Activated naive CD4-positive, alpha-beta T cell treated with Interleukin-2 at 50 U/mL for 16 hours (primary cell): ENCODE data around the gene PRICKLE2.

ENCODE experiments used
- DNase-seq: peaks from one replicate; pipeline ENCODE4 v3.0.0-alpha.2; 2020

Gene PRICKLE2

GRCh38 chr3:64125561-64125960 lies 99.7 kb downstream of the PRICKLE2 start:
- no peak for DNase-seq

DNA sequence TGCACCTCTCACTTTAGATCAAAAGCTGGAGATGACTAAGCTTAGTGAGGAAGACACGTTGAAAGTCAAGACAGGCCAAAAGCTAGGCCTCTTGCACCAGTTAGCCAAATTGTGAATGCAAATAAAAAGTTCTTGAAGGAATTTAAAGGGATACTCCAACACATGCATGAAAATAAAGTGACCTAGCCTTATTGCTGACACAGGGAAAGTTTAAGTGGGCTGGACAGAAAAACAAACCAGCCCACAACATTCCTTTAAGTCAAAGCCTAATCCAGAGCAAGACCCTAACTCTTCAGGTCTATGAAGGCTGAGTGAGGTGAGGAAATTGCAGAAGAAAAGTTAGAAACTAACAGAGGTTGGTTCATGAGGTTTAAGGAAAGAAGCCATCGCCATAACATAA lies 101.3 kb downstream of the PRICKLE2 start:
- no peak for DNase-seq

DNA sequence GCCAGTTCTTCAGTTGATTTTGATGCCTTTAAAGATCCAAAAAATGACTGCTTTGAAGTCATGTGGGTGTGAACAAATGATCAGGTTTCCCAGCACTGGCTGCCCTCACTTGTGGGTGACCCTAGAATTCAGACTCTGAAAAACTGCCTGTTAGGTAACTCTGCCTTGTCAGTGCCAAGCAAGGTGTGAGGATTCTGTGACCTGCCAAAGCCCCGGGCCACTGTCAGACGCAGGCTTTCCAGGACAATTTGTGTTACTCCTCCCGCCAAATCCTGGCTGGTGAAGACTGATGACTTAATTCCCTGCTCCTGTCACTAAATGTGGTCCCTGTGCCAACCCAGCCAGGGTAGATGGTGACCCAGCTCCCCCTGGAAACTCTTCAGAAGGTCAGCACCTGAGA lies 102.8 kb downstream of the PRICKLE2 start:
- no peak for DNase-seq

DNA sequence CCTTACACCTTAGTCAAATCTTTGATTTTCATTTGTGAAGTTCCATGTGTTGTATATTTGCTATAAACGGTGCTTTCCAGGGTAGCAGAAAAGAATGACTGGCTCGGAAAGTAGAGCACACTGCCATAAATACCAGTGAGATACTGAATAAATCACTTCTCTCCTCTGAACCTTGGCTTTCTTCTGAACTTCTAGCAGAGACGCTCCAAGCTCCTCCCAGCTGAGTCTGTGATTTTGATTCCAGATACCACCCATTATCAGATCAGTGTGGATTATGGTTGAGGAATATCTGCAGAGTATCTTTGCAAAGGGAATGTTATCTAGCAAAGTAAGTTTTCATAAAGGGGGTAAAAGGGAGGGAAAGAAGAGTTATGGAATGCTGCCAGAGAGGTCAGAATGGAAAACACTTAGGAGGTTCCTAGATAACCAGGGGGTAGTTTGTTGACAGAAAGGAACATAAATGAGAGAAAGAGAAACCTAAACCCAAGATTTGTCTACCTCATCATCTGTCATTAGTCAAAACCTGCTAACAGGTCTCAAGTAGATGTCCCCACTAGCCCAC lies 103.4 kb downstream of the PRICKLE2 start:
- no peak for DNase-seq

DNA sequence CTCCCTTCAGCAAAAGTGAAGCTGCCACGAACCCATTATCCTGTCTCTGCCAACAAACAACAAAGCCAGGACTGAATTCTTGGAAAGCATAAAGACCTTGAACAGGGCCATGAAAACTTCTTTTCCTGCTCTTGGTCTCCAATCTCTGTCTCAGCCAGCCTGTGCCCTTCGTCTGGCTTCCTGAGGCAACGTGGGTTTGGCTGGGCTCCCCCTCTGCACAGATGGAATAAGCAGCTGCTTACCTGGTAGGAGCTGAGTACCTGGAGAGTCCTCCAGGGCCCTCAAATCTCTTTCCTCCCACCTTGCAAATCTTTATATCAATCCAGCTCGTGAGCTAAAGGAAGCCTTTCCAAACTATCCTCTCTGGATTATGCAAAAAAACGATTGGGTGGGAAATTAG lies 104.4 kb downstream of the PRICKLE2 start:
- no peak for DNase-seq

DNA sequence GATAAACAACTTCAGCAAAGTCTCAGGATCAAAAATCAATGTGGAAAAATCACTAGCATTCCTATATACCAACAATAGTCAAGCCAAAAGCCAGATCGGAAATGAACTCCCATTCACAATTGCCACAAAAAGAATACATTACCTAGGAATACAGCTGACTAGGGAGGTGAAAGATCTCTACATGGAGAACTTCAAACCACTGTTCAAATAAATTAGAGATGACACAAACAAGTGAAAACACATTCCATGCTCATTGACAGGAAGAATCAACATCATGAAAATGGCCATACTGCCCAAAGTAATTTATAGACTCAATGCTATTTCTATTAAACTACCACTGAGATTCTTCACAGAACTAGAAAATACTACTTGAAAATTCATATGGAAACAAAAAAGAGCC lies 107.8 kb downstream of the PRICKLE2 start:
- no peak for DNase-seq

GRCh38 chr3:64114651-64115050 lies 110.6 kb downstream of the PRICKLE2 start:
- no peak for DNase-seq

DNA sequence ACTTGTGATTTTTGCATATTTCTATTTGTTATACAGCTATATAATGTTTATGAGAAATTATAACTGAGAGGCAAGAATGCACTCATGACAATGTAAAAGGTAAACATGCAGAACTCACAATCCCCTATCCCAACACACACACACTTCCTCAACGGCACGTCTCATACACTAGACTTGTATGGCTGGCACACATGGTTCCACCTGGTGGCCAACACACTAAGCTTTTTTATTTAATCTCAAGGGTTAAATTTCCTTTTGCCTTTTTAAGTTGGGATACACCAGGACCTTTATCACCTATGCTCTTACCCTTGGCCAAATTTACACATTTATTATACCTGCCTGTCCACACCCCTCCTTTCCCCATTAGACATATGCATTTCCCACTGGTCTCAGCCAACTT lies 113.4 kb downstream of the PRICKLE2 start:
- DNase-seq = no peak

GRCh38 chr3:64111083-64111482 lies 114.2 kb downstream of the PRICKLE2 start:
- DNase-seq = no peak

- no peak for DNase-seq
These were observed 115.2 kb downstream of the PRICKLE2 start for GRCh38 chr3:64110071-64110470.

- no peak for DNase-seq
These were observed 115.8 kb downstream of the PRICKLE2 start for GRCh38 chr3:64109438-64109837.

- no peak for DNase-seq
These were observed 116.4 kb downstream of the PRICKLE2 start for GRCh38 chr3:64108784-64109317.

DNA sequence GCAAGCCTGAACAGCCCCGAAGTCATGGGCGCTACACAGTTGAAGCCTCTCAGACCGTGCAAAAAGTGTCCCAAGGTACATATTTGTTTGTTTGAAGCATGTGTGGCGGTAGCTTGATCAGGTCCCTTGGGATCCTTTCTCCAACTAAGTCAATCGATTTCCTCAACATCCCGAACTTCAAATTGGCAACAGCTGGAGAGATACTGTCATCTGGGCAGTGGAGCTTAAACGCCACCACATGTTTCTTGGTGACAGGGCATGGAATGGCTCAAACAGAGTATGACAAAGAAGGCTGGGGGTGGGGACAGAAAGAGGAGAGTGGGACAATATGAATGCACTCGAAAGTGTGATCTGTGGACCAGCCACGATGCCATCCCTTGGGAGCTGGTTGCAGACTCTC lies 117.0 kb downstream of the PRICKLE2 start:
- no peak for DNase-seq

- no peak for DNase-seq
These were observed 118.1 kb downstream of the PRICKLE2 start for GRCh38 chr3:64107190-64107589.

GRCh38 chr3:64105816-64106215 lies 119.5 kb downstream of the PRICKLE2 start:
- DNase-seq = no peak

DNA sequence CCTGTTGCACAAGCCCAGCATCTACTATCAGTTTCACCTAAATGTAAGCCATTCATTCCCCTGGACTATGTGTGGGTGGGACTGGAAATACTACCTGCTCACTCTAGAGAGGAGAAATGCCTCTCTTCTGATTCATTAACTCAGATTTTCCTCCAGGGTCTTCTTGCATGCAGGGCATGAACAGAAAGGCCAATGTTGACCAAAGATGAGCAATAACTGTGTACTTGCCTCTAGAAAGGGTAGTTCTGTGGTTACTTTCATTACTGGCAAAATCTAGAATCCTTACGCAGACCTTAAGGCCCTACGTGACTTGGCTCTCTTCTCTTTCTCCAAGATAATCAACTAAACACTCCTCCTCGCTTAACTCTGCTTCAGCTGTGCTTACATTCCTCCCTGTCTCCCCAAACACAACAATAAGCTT lies 120.6 kb downstream of the PRICKLE2 start:
- DNase-seq = no peak

DNA sequence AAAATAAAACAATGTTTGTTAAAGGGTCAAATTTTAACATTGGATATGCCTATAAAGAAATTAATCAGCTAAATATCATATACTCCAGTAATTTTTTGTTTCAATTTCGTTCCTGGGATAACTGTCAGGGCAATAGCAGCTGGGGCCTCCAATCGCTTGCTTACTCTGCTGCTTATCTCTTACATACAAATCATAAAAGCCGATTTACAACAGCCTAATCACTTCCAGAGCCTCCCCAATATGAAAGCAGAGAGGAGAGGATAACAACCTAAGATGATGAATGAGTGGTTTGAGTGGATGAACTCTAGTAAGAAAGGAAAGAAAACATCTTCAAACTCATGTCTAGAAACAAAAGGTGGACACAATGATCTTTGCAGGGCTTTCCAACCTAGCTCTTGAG lies 121.3 kb downstream of the PRICKLE2 start:
- no peak for DNase-seq

GRCh38 chr3:64103131-64103530 lies 122.1 kb downstream of the PRICKLE2 start:
- no peak for DNase-seq

GRCh38 chr3:64102147-64102546 lies 123.1 kb downstream of the PRICKLE2 start:
- no peak for DNase-seq

DNA sequence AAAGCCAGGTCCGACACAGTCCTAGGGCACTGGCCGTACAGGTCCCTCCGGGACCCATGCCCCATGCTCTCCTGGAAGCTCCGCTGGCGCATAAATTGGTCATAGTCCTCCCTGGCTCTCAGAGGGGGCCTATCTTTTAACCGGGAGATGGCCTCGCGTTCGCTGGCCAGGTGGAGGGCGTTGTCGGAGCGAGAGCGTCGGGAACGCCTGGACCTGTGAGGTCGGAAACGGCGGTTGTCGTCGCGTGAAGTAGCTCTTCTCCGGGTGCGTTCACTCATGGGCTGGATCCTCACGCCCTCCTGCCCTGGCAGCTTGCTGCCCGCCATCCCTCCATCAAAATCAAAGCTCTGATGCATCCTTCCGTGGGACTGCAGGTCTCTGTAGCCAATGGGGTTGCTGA lies 126.0 kb downstream of the PRICKLE2 start:
- no peak for DNase-seq

DNA sequence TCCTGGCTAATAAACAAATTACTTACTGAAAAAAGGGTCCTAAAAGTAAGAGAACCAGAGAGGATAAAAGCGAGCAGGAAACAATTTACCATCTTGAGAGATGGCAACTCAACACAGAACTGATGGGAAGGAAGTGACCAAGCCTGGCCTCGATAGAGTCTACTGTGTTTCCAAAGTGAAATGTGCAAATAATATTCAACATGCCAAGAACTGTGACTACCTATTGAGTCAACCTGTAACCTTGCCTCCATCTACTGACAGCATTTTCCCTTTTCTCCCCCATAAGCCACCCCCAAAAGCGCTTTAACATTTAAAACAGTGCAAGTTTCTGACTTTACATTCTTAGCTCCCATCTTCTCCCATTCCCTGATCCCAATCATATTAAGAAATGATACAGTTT lies 126.6 kb downstream of the PRICKLE2 start:
- DNase-seq = no peak

GRCh38 chr3:64097920-64098319 lies 127.3 kb downstream of the PRICKLE2 start:
- DNase-seq = no peak

DNA sequence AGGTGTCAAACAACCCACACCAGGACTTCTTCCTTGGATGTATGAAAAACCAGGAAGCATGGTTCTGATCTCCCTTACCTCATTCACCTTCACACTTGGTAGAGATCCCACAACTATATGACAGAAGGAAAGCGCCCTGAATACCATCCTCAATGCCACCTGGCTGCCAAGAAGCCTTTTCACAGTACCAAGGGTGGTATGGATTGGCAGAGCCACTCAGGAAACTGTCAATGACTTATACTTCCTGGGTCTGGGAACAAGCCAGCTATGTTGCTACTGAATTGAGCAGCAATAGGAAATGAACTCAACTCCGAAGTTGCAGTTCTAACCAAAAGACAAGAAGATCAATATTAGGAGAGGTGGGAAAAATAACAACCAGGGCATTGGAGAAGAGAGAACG lies 129.5 kb downstream of the PRICKLE2 start:
- no peak for DNase-seq

GRCh38 chr3:64094713-64095079 lies 130.6 kb downstream of the PRICKLE2 start:
- no peak for DNase-seq
